Activated CD4-positive, CD25-positive, alpha-beta regulatory T cell treated with anti-CD3 and anti-CD28 coated beads, Interleukin-2, amount 50 U/mL, for 24 hours (primary cell): ENCODE data around the gene DOCK8.
"Not testable (repeated sequence)": the region's sequence is repeated elsewhere in the genome, so short reads cannot be mapped to it uniquely, and the experiment has no call there.

ENCODE experiments used
- ATAC-seq, 2 donors: fragments of 150-1000 bp; cut with Tn5 transposase; one replicate each; pipeline ENCODE4 v1.10.0; 2021; ENCODE audit warnings: mild to moderate bottlenecking in 1 of 2, moderate library complexity in 1 of 2

The DOCK8 gene

GRCh38 chr9:372128-372527 is 157.5 kb downstream of the DOCK8 start:
- ATAC-seq, result no peak

GRCh38 chr9:373759-374206 is 159.1 kb downstream of the DOCK8 start:
- no peak for ATAC-seq

GRCh38 chr9:374736-375135 is 160.1 kb downstream of the DOCK8 start:
- no peak for ATAC-seq

- ATAC-seq, result no peak
Measured at GRCh38 chr9:376115-376514, 161.4 kb downstream of the DOCK8 start.

GRCh38 chr9:378263-378662 is 163.6 kb downstream of the DOCK8 start:
- ATAC-seq, result no peak

GRCh38 chr9:382383-382782 is 167.7 kb downstream of the DOCK8 start:
- no peak for ATAC-seq

GRCh38 chr9:385818-386398 is 171.2 kb downstream of the DOCK8 start:
- ATAC-seq, result peak in 1 of 2 donors; percentile 45

- no peak for ATAC-seq
Measured at GRCh38 chr9:389159-389558, 174.5 kb downstream of the DOCK8 start.

GRCh38 chr9:389758-390157 is 175.1 kb downstream of the DOCK8 start:
- no peak for ATAC-seq

- no peak for ATAC-seq
Measured at GRCh38 chr9:392077-392804, 177.6 kb downstream of the DOCK8 start.

- ATAC-seq, result no peak
Measured at GRCh38 chr9:394347-395052, 179.8 kb downstream of the DOCK8 start.

GRCh38 chr9:396396-396795 is 181.7 kb downstream of the DOCK8 start:
- ATAC-seq, result no peak

GRCh38 chr9:398085-398484 is 183.4 kb downstream of the DOCK8 start:
- ATAC-seq, result no peak

GRCh38 chr9:401223-401622 is 186.6 kb downstream of the DOCK8 start:
- no peak for ATAC-seq

GRCh38 chr9:404234-404633 is 189.6 kb downstream of the DOCK8 start:
- no peak for ATAC-seq

- no peak for ATAC-seq
Measured at GRCh38 chr9:405341-405740, 190.7 kb downstream of the DOCK8 start.

GRCh38 chr9:406886-407654 is 192.4 kb downstream of the DOCK8 start:
- no peak for ATAC-seq

GRCh38 chr9:409655-410054 is 195.0 kb downstream of the DOCK8 start:
- ATAC-seq, result not testable (repeated sequence)

GRCh38 chr9:414595-414994 is 199.9 kb downstream of the DOCK8 start:
- ATAC-seq, result no peak

GRCh38 chr9:419571-420171 is 205.0 kb downstream of the DOCK8 start:
- no peak for ATAC-seq

GRCh38 chr9:421896-422295 is 207.2 kb downstream of the DOCK8 start:
- no peak for ATAC-seq

- peak in 1 of 2 donors; percentile 73 for ATAC-seq
Measured at GRCh38 chr9:426264-426663, 211.6 kb downstream of the DOCK8 start.

GRCh38 chr9:426976-427375 is 212.3 kb downstream of the DOCK8 start:
- no peak for ATAC-seq
